Bone marrow (tissue), 2 donors: ENCODE data around the gene NAA60.

ENCODE experiments used
- DNase-seq, 2 donors: peaks; one replicate each; lab custom pipeline; 2025; lab: John Stamatoyannopoulos, UW

NAA60 gene

GRCh38 chr16:3510416-3510815 lies 66.9 kb downstream of the NAA60 start:
- DNase-seq = no peak

GRCh38 chr16:3511286-3512180 lies 68.1 kb downstream of the NAA60 start:
- no peak for DNase-seq

GRCh38 chr16:3513892-3514583 lies 70.6 kb downstream of the NAA60 start:
- DNase-seq = no peak

GRCh38 chr16:3514621-3515020 lies 71.1 kb downstream of the NAA60 start:
- no peak for DNase-seq

GRCh38 chr16:3515897-3516296 lies 72.4 kb downstream of the NAA60 start:
- no peak for DNase-seq

- no peak for DNase-seq
Measured at GRCh38 chr16:3518292-3518985, 75.0 kb downstream of the NAA60 start.

GRCh38 chr16:3518986-3519348 lies 75.5 kb downstream of the NAA60 start:
- DNase-seq = no peak

- DNase-seq = no peak
Measured at GRCh38 chr16:3519581-3519980, 76.1 kb downstream of the NAA60 start.

GRCh38 chr16:3520413-3520812 lies 76.9 kb downstream of the NAA60 start:
- no peak for DNase-seq

- DNase-seq = no peak
Measured at GRCh38 chr16:3520841-3521240, 77.4 kb downstream of the NAA60 start.

- DNase-seq = no peak
Measured at GRCh38 chr16:3523281-3523680, 79.8 kb downstream of the NAA60 start.

- DNase-seq = no peak
Measured at GRCh38 chr16:3525951-3526350, 82.5 kb downstream of the NAA60 start.

GRCh38 chr16:3527216-3527829 lies 83.8 kb downstream of the NAA60 start:
- peak in 1 of 2 donors; percentile 4 for DNase-seq

- no peak for DNase-seq
Measured at GRCh38 chr16:3528406-3528805, 84.9 kb downstream of the NAA60 start.

GRCh38 chr16:3529175-3529574 lies 85.7 kb downstream of the NAA60 start:
- DNase-seq = no peak

- DNase-seq = no peak
Measured at GRCh38 chr16:3530371-3530914, 87.0 kb downstream of the NAA60 start.

- DNase-seq = no peak
Measured at GRCh38 chr16:3532741-3533140, 89.3 kb downstream of the NAA60 start.

GRCh38 chr16:3534126-3534525 lies 90.6 kb downstream of the NAA60 start:
- DNase-seq = no peak

GRCh38 chr16:3536271-3536731 lies 92.8 kb downstream of the NAA60 start:
- no peak for DNase-seq
